Spleen (tissue), 11 donors: ENCODE data around the gene CDKN1A. TPM values are rescaled to one million over a fixed set of nuclear protein-coding genes. Genes with fewer than 3 reads are reported as not detected.

Experiments
- DNase-seq: peaks from one replicate; pipeline ENCODE4 v3.0.0-alpha.2; 2020
- H3K27ac ChIP-seq, 8 donors: fragments of 200-600 bp; sonication (generic) in 7 of 8; 1 replicate in 4 of 8; 2 replicates in 4 of 8; pipeline versions ENCODE4 v1.5.0 to v1.8.0; 2016 to 2021; ENCODE audit warnings: inconsistent platforms in 4 of 8, mild to moderate bottlenecking in 4 of 8, moderate library complexity in 1 of 8
- H3K27me3 ChIP-seq, 7 donors: fragments of 200-600 bp; sonication (generic) in 6 of 7; replicated peaks in 1 of 7; 1 replicate in 4 of 7; 2 replicates in 3 of 7; pipeline versions ENCODE4 v1.5.0 to v1.8.0; 2016 to 2021; ENCODE audit warnings: inconsistent platforms in 3 of 7, mild to moderate bottlenecking in 1 of 7
- H3K36me3 ChIP-seq, 6 donors: fragments of 200-600 bp; sonication (generic) in 5 of 6; 1 replicate in 4 of 6; 2 replicates in 2 of 6; pipeline versions ENCODE4 v1.5.0 to v1.8.0; 2016 to 2021; ENCODE audit warnings: inconsistent platforms in 2 of 6
- H3K4me1 ChIP-seq, 6 donors: fragments of 200-600 bp; sonication (generic) in 5 of 6; 1 replicate in 3 of 6; 2 replicates in 3 of 6; pipeline versions ENCODE4 v1.5.0 to v1.8.0; 2016 to 2021; ENCODE audit warnings: inconsistent platforms in 3 of 6
- H3K4me3 ChIP-seq, 8 donors: fragments of 200-600 bp; sonication (generic) in 7 of 8; 1 replicate in 4 of 8; 2 replicates in 4 of 8; pipeline versions ENCODE4 v1.5.0 to v1.8.0; 2016 to 2021; ENCODE audit warnings: inconsistent platforms in 4 of 8, mild to moderate bottlenecking in 4 of 8, moderate library complexity in 2 of 8
- H3K9me3 ChIP-seq, 8 donors: fragments of 200-600 bp; sonication (generic) in 7 of 8; 1 replicate in 4 of 8; 2 replicates in 4 of 8; pipeline versions ENCODE4 v1.5.0 to v1.8.0; 2016 to 2021; ENCODE audit warnings: inconsistent platforms in 4 of 8
- POLR2A ChIP-seq, 3 donors: fragments of 450-650 bp; IDR thresholded peaks; one replicate each; pipeline ENCODE4 v1.5.1; 2017; ENCODE audit warnings: antibody characterized with exemption in 3 of 3, mild to moderate bottlenecking in 1 of 3
- POLR2AphosphoS5 ChIP-seq, 3 donors: sonication (generic); formaldehyde crosslinking; IDR thresholded peaks; one replicate each; pipeline ENCODE4 v1.5.1; 2017; ENCODE audit warnings: antibody characterized with exemption in 3 of 3
- WGBS, 5 donors: extraction: QIAGEN DNeasy Blood & Tissue Kit in 3 of 5; methylation state at CpG; one replicate each; pipeline versions ENCODE4 v1.1.5 to v1.1.7; 2013 to 2018; 5-methylcytosine and 5-hydroxymethylcytosine counted together
- intact Hi-C: fragments of 100-400 bp; cut with DNase I; formaldehyde crosslinking; loops from one replicate; pipeline ENCODE4 v1.15.0; 2023; ENCODE audit warnings: low total_unique reads
- polyA plus RNA-seq, 3 donors: library from polyadenylated mRNA; stranded (reverse); fragments of 200-250 nt; gene quantifications; one replicate each; pipeline ENCODE4 v1.2.1, GENCODE V29; 2013
- total RNA-seq, 7 donors: library from RNA; depleted of rRNA in 3 of 7; stranded (reverse); fragments of >200 nt in 3 of 7; fragmentation: NEBNext Ultra II Directional in 4 of 7; extraction: Animal tissue kit (Norgen Biotek cat#: 25700) in 4 of 7; gene quantifications; one replicate each; pipeline versions ENCODE4 v1.1.0 to v1.2.1, GENCODE V29; 2016 to 2021
- TF ChIP-seq, protein P1 (sequence below), 11 experiments: fragments of 200-600 bp in 7 of 11; fragments of 450-650 bp in 4 of 11; sonication (generic) in 4 of 11; IDR thresholded peaks in 8 of 11; conservative IDR thresholded peaks in 3 of 11; 1 replicate in 7 of 11; 2 replicates in 4 of 11; pipeline versions ENCODE4 v1.4.0 to v1.8.0; 2016 to 2021; ENCODE audit warnings: antibody characterized with exemption in 11 of 11, inconsistent platforms in 4 of 11, mild to moderate bottlenecking in 1 of 11
- donor health status: healthy with polysubstance abuse.
- donor health status: DM: no; HTN: no; CAD: no; lungs with moderate emphysema.
- donor health status: DM: no; HTN: no; CAD: no.
- donor health status: Bipolar disorder and iron deficiency.
- donor health status: healthy.
- donor health status: DM: no; HTN: no; CAD: no.
- donor health status: DM: yes; HTN: yes; CAD: no.

CDKN1A gene
- total and polyA plus RNA-seq, 10 donors = 10.7 to 58.5 (median 28.1) TPM

DNA sequence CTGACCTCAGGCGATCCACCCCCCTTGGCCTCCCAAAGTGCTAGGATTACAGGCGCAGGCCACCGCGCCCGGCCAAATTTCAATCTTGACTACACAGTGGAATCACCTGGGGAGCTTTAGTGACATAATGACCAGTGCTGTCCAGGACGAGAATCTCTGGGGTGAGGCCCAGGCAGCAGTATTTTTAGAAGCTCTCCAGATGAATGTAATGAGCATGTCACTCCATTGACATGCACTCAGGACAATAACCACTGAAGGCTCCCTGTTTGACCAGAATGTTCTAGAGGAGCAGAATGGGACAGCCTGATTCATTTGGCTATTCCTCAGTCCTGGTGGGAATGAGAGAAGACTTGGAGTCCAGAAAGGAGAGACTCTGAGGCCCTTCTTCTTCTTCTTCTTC, 45.1 kb upstream of the CDKN1A start:
- no peak for TF ChIP-seq POLR2AphosphoS5 (IDR thresholded peaks at IDR 0.05)
- Histone ChIP-seq H3K27me3 (no peaks in the 10 kb centered on the region), H3K4me1 (peaks cover 4 to 23% (median 16%) of the 10 kb centered on the region in 6 donors), H3K4me3 (no peak overlapping the region), H3K27ac (no peak overlapping the region), H3K36me3 (no peaks in the 10 kb centered on the region), H3K9me3 (no peaks in the 10 kb centered on the region)
- 92 to 99% (median 94%) methylated on average over 6 of the region's 6 CpGs for WGBS, 5 donors
- intact Hi-C loops = no loop called here
- no peak for DNase-seq

DNA sequence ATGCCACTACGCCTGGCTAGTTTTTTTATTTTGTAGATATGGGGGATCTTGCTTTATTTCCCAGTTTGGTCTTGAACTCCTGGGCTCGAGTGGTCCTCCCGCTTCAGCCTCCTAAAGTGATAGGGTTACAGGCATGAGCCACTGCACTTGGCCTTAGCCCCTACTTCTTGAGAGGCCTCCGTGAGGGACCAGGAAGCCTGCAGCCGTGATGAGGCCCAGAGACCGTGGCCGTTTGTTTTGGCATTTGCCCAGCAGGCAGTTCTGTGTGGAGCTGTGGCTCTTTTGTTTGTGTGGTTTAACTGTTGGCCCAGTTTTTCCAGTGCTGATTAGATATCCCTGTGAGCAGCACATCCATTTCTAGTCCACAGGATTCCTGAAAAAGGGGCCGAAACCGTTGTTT, 44.6 kb upstream of the CDKN1A start:
- DNase-seq = peak; percentile 54
- Histone ChIP-seq H3K27me3 (no peaks in the 10 kb centered on the region), H3K27ac (no peak overlapping the region), H3K4me3 (no peak overlapping the region), H3K4me1 (peaks cover 3 to 18% (median 11%) of the 10 kb centered on the region in 6 donors), H3K9me3 (no peaks in the 10 kb centered on the region), H3K36me3 (no peaks in the 10 kb centered on the region)
- 56 to 70% (median 64%) methylated on average over 8 to 9 of the region's 9 CpGs for WGBS, 5 donors
- intact Hi-C loops = no loop called here
- TF ChIP-seq POLR2A (IDR thresholded peaks at IDR 0.05) (no peak), POLR2AphosphoS5 (IDR thresholded peaks at IDR 0.05) (no peak)
- TF ChIP-seq, protein P1, sequence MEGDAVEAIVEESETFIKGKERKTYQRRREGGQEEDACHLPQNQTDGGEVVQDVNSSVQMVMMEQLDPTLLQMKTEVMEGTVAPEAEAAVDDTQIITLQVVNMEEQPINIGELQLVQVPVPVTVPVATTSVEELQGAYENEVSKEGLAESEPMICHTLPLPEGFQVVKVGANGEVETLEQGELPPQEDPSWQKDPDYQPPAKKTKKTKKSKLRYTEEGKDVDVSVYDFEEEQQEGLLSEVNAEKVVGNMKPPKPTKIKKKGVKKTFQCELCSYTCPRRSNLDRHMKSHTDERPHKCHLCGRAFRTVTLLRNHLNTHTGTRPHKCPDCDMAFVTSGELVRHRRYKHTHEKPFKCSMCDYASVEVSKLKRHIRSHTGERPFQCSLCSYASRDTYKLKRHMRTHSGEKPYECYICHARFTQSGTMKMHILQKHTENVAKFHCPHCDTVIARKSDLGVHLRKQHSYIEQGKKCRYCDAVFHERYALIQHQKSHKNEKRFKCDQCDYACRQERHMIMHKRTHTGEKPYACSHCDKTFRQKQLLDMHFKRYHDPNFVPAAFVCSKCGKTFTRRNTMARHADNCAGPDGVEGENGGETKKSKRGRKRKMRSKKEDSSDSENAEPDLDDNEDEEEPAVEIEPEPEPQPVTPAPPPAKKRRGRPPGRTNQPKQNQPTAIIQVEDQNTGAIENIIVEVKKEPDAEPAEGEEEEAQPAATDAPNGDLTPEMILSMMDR (IDR thresholded peaks at IDR 0.05 in 8 of 11, conservative IDR thresholded peaks at IDR 0.05 in 3 of 11) = no peak

DNA sequence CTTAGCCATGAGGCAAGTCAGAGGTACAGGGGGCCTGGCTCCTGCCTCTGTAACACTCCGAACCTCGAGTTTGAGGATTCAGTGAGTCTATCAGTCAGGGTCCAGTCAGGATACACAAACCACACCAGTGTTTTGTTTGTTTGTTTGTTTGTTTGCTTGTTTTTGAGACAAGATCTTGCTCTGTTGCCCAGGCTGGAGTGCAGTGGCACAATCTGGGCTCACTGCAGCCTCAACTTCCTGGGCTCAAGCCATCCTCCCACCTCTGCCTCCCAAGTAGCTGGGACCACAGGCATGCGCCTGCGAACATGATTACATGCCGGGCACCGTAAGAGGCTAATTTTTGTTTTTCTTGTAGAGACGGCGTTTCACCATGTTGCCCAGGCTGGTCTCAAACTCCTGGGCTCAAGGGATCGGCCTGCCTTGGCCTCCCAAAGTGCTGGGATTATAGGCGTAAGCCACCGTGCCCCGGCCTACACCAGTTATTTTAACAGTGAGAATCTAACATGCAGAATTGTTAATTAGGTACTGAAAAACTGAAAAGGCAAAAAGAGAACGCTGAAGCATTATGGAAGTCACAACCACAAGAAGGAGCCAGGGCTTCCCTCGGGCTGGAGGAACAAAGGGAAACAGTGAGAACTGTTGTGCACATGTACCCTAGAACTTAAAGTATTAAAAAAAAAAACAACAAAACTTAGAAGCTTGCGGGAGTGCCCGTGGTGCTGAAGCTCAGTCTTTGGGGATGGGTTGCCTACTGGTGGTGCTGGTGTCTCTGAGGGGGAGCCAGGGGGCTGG, 44.0 kb upstream of the CDKN1A start:
- intact Hi-C loops = no loop called here
- H3K4me1 ChIP-seq = peaks cover 0 to 12% (median 5%) of the 10 kb centered on the region in 6 donors
- no peaks in the 10 kb centered on the region for H3K27me3 ChIP-seq
- 79 to 89% (median 83%) methylated on average over 16 of the region's 16 CpGs for WGBS, 5 donors
- TF ChIP-seq POLR2A (IDR thresholded peaks at IDR 0.05) = no peak
- TF ChIP-seq, protein P1 (IDR thresholded peaks at IDR 0.05 in 8 of 11, conservative IDR thresholded peaks at IDR 0.05 in 3 of 11) = no peak
- TF ChIP-seq POLR2AphosphoS5 (IDR thresholded peaks at IDR 0.05) = no peak
- no peaks in the 10 kb centered on the region for H3K36me3 ChIP-seq
- H3K4me3 ChIP-seq = no peak overlapping the region
- DNase-seq = peak; percentile 15
- H3K27ac ChIP-seq = no peak overlapping the region
- H3K9me3 ChIP-seq = no peaks in the 10 kb centered on the region

DNA sequence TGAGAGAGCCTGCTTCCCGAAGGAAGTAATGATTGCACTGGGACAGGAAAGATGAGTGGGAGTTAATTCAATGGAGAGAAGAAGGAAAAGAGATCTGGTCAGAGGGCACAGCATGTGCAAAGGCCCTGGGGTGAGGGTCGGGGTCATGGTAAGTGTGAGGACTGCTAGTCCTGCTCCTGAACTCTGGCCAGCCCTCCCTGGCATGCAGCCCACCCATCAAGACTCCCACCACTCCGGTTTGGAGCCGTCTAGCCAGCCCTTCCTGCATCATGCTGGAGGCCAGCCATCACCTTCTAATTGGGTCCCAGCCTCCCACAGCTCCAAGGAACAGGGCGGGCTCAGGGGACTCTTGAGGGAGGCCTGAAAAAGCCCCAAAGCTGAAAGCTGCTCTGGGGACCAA, 42.2 kb upstream of the CDKN1A start:
- Histone ChIP-seq H3K9me3 (no peaks in the 10 kb centered on the region), H3K27me3 (no peaks in the 10 kb centered on the region), H3K36me3 (no peaks in the 10 kb centered on the region), H3K27ac (peak overlapping the region in 4 of 8 donors; percentile 28 to 57 (median 50)), H3K4me3 (no peak overlapping the region), H3K4me1 (peaks cover 0 to under 1% (median 0%) of the 10 kb centered on the region in 6 donors)
- intact Hi-C loops = no loop called here
- 59 to 75% (median 68%) methylated on average over 5 of the region's 5 CpGs for WGBS, 5 donors
- TF ChIP-seq, protein P1 (IDR thresholded peaks at IDR 0.05 in 8 of 11, conservative IDR thresholded peaks at IDR 0.05 in 3 of 11) = no peak
- TF ChIP-seq POLR2AphosphoS5 (IDR thresholded peaks at IDR 0.05) = peak; percentile 39 to 61 (median 60)
- DNase-seq = peak; percentile 56
